Measurements from ENCODE around the gene WDR36.

The WDR36 gene

GRCh38 chr5:111117136-111117535 is 25.0 kb downstream of the WDR36 start:
- no peak for TF ChIP-seq CTCF (conservative IDR thresholded peaks at IDR 0.05; ENCODE audit: low read depth, low read length)
- DNase-seq (ENCODE audit: low read depth), result no peak
- H3K4me3 ChIP-seq (ENCODE audit: low read length), result no peak overlapping the region

GRCh38 chr5:111119221-111119620 is 27.1 kb downstream of the WDR36 start:
- no peak for DNase-seq (ENCODE audit: low read depth)
- no peak overlapping the region for H3K4me3 ChIP-seq (ENCODE audit: low read length)
- no peak for TF ChIP-seq CTCF (conservative IDR thresholded peaks at IDR 0.05; ENCODE audit: low read depth, low read length)

GRCh38 chr5:111119856-111120255 is 27.7 kb downstream of the WDR36 start:
- no peak overlapping the region for H3K4me3 ChIP-seq (ENCODE audit: low read length)
- DNase-seq (ENCODE audit: low read depth), result no peak
- no peak for TF ChIP-seq CTCF (conservative IDR thresholded peaks at IDR 0.05; ENCODE audit: low read depth, low read length)

DNA sequence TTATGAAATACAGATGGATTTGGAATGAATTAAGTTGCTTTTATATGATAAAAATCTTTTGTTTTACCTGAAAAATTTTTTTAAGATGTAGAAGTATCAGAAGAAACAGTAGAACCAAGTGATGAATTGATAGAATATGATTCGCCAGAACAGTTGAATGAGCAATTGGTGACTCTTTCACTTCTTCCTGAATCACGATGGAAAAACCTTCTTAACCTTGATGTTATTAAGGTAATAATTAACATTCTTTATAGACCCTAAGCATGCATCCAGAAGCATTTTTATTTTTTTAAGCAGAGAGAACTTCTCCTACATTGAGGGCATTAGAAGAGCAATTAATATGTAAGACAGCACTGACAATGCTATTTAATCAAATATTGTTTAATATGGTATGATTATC is 28.8 kb downstream of the WDR36 start:
- TF ChIP-seq CTCF (conservative IDR thresholded peaks at IDR 0.05; ENCODE audit: low read depth, low read length), result no peak
- H3K4me3 ChIP-seq (ENCODE audit: low read length), result no peak overlapping the region

GRCh38 chr5:111121926-111122325 is 29.8 kb downstream of the WDR36 start:
- TF ChIP-seq CTCF (conservative IDR thresholded peaks at IDR 0.05; ENCODE audit: low read depth, low read length), result no peak
- DNase-seq (ENCODE audit: low read depth), result no peak
- no peak overlapping the region for H3K4me3 ChIP-seq (ENCODE audit: low read length)

More for the DNA sequence above, 28.8 kb downstream of the WDR36 start:
- DNase-seq (ENCODE audit: low read depth), result no peak

DNA sequence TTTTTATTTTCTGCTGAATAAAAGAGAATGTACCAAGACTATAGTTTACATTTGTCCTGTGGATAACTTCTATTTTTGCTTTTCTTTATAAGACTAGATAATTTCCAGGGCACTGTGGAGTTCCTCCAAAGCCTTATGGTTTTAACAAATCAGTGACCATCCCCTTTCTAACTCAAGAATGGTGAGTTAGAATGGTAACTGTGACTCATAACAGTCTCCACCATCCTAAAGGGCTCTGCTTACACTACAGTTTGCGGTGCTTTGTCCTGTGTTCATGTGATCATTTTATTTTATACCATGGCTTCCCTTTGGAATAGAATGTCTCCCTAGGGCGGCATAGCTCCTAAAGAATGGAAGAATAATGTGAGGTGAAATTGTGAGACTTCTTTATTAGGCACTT is 30.2 kb downstream of the WDR36 start:
- DNase-seq (ENCODE audit: low read depth), result no peak
- no peak overlapping the region for H3K4me3 ChIP-seq (ENCODE audit: low read length)
- TF ChIP-seq CTCF (conservative IDR thresholded peaks at IDR 0.05; ENCODE audit: low read depth, low read length), result no peak

DNA sequence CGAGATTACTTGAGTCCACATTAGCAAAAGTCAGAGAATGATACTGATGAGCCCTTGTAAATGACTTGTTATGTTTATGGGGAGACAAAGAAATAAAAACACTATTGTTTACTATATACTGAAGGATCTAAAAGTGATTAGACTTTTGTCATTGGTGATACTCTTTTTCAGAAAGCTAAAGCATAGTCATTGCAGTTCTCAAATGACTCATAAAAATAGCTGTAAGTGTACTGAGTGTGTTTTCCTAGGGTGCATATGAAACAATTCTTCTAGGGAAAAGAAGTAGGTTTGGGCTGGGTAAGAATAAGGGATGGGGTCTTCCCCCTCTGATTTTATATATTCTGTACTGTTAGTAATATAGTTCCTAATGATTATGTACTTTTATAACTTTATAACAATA is 32.6 kb downstream of the WDR36 start:
- DNase-seq (ENCODE audit: low read depth), result no peak
- no peak overlapping the region for H3K4me3 ChIP-seq (ENCODE audit: low read length)
- TF ChIP-seq CTCF (conservative IDR thresholded peaks at IDR 0.05; ENCODE audit: low read depth, low read length), result no peak

Measured in retinal pigment epithelial cell (primary cell).